ENCODE measurements around the gene S100A16. TPM values are rescaled to one million over a fixed set of nuclear protein-coding genes. Genes with fewer than 3 reads are reported as not detected.
"Not testable (repeated sequence)": the region's sequence is repeated elsewhere in the genome, so short reads cannot be mapped to it uniquely, and the experiment has no call there.

The S100A16 gene
- total RNA-seq, 3 donors from 2014 or later, result 52.0 to 154 (median 102) TPM

- H3K36me3 ChIP-seq, result no peaks in the 10 kb centered on the region
- TF ChIP-seq CTCF (IDR thresholded peaks at IDR 0.05), result no peak
- no peak for TF ChIP-seq POLR2A (IDR thresholded peaks at IDR 0.05)
- TF ChIP-seq POLR2AphosphoS5 (IDR thresholded peaks at IDR 0.05), result no peak
- no peaks in the 10 kb centered on the region for H3K9me3 ChIP-seq
- no peak overlapping the region for H3K4me3 ChIP-seq
- H3K27me3 ChIP-seq, result no peaks in the 10 kb centered on the region
- DNase-seq (ENCODE audit: low spot score in 2 of 2), result no peak
- H3K4me1 ChIP-seq, result no peaks in the 10 kb centered on the region
- intact Hi-C loops (cut with DNase I; ENCODE audit: low total_unique reads), result no loop called here
- peak overlapping the region; percentile 2 to 6 for H3K27ac ChIP-seq
Measured at GRCh38 chr1:153643100-153643499, 30.2 kb upstream of the S100A16 start.

GRCh38 chr1:153642161-153642560 is 29.2 kb upstream of the S100A16 start:
- no peak for DNase-seq (ENCODE audit: low spot score in 2 of 2)
- H3K4me1 ChIP-seq, result no peaks in the 10 kb centered on the region
- intact Hi-C loops (cut with DNase I; ENCODE audit: low total_unique reads), result loop anchor here (1.0 kb wide), 1 partner anchor 23 kb away; no protein-coding TSS in a partner anchor

GRCh38 chr1:153640861-153641260 is 27.9 kb upstream of the S100A16 start:
- intact Hi-C loops (cut with DNase I; ENCODE audit: low total_unique reads), result no loop called here
- H3K36me3 ChIP-seq, result no peaks in the 10 kb centered on the region
- H3K4me1 ChIP-seq, result no peaks in the 10 kb centered on the region
- H3K27me3 ChIP-seq, result no peaks in the 10 kb centered on the region
- H3K27ac ChIP-seq, result peak overlapping the region in 1 of 2 donors; percentile 0
- DNase-seq (ENCODE audit: low spot score in 2 of 2), result no peak
- no peak for TF ChIP-seq POLR2A (IDR thresholded peaks at IDR 0.05)
- TF ChIP-seq POLR2AphosphoS5 (IDR thresholded peaks at IDR 0.05), result no peak
- TF ChIP-seq CTCF (IDR thresholded peaks at IDR 0.05), result no peak
- no peaks in the 10 kb centered on the region for H3K9me3 ChIP-seq
- no peak overlapping the region for H3K4me3 ChIP-seq

More at GRCh38 chr1:153642161-153642560, 29.2 kb upstream of the S100A16 start:
- Histone ChIP-seq H3K27ac (peak overlapping the region in 1 of 2 donors; percentile 28), H3K9me3 (no peaks in the 10 kb centered on the region), H3K4me3 (no peak overlapping the region), H3K36me3 (no peaks in the 10 kb centered on the region), H3K27me3 (no peaks in the 10 kb centered on the region)
- no peak for TF ChIP-seq POLR2AphosphoS5 (IDR thresholded peaks at IDR 0.05)
- TF ChIP-seq POLR2A (IDR thresholded peaks at IDR 0.05), result no peak
- TF ChIP-seq CTCF (IDR thresholded peaks at IDR 0.05), result no peak

GRCh38 chr1:153640213-153640612 is 27.3 kb upstream of the S100A16 start:
- H3K27ac ChIP-seq, result peak overlapping the region in 1 of 2 donors; percentile 0
- intact Hi-C loops (cut with DNase I; ENCODE audit: low total_unique reads); H3K27me3 ChIP-seq; H3K4me1 ChIP-seq; DNase-seq (ENCODE audit: low spot score in 2 of 2); H3K9me3 ChIP-seq; H3K36me3 ChIP-seq; H3K4me3 ChIP-seq: not testable (repeated sequence)

- Histone ChIP-seq H3K9me3 (no peaks in the 10 kb centered on the region), H3K27me3 (no peaks in the 10 kb centered on the region), H3K4me1 (no peaks in the 10 kb centered on the region), H3K4me3 (no peak overlapping the region), H3K27ac (no peak overlapping the region), H3K36me3 (no peaks in the 10 kb centered on the region)
- no peak for TF ChIP-seq CTCF (IDR thresholded peaks at IDR 0.05)
- DNase-seq (ENCODE audit: low spot score in 2 of 2), result no peak
- intact Hi-C loops (cut with DNase I; ENCODE audit: low total_unique reads), result no loop called here
Measured at GRCh38 chr1:153639280-153639679, 26.3 kb upstream of the S100A16 start.

- Histone ChIP-seq H3K27ac (no peak overlapping the region), H3K4me3 (no peak overlapping the region), H3K4me1 (no peaks in the 10 kb centered on the region), H3K9me3 (no peaks in the 10 kb centered on the region), H3K27me3 (no peaks in the 10 kb centered on the region), H3K36me3 (no peaks in the 10 kb centered on the region)
- TF ChIP-seq POLR2A (IDR thresholded peaks at IDR 0.05) (no peak), POLR2AphosphoS5 (IDR thresholded peaks at IDR 0.05) (no peak), CTCF (IDR thresholded peaks at IDR 0.05) (no peak)
- intact Hi-C loops (cut with DNase I; ENCODE audit: low total_unique reads), result no loop called here
- no peak for DNase-seq (ENCODE audit: low spot score in 2 of 2)
Measured at GRCh38 chr1:153638261-153638660, 25.3 kb upstream of the S100A16 start.
